Body of pancreas (tissue), 4 donors: ENCODE measurements around the gene ARMCX5. TPM values are rescaled to one million over a fixed set of nuclear protein-coding genes. Genes with fewer than 3 reads are reported as not detected.

Experiments used
- ATAC-seq: fragments of 150-250 bp; one replicate; pipeline ENCODE4 v1.9.1; 2016
- DNase-seq, 4 donors: peaks; one replicate each; pipeline ENCODE4 v3.0.0-alpha.2; 2019
- H3K27ac ChIP-seq, 4 donors: fragments of 200-600 bp; sonication (generic); 1 replicate in 3 of 4; 2 replicates in 1 of 4; pipeline versions ENCODE4 v1.5.1 to v1.6.1; 2016 to 2019; ENCODE audit warnings: mild to moderate bottlenecking in 1 of 4, mixed read lengths in 1 of 4, moderate library complexity in 1 of 4
- H3K27me3 ChIP-seq, 2 donors: fragments of 200-600 bp; sonication (generic); one replicate each; pipeline ENCODE4 v1.6.0; 2016; ENCODE audit warnings: mild to moderate bottlenecking in 1 of 2
- H3K36me3 ChIP-seq, 2 donors: fragments of 200-600 bp; sonication (generic); replicated peaks in 1 of 2; 2 replicates each; pipeline ENCODE4 v1.5.1; 2016; ENCODE audit warnings: low read depth in 2 of 2; ENCODE audit not compliant: insufficient read depth in 1 of 2
- H3K4me1 ChIP-seq: fragments of 200-600 bp; sonication (generic); one replicate; pipeline ENCODE4 v1.6.0; 2016
- H3K4me3 ChIP-seq, 2 donors: fragments of 200-600 bp; sonication (generic); 1 replicate in 1 of 2; 2 replicates in 1 of 2; pipeline ENCODE4 v1.5.1; 2016 to 2019
- H3K9me3 ChIP-seq, 3 donors: fragments of 200-600 bp; sonication (generic); 1 replicate in 2 of 3; 2 replicates in 1 of 3; pipeline ENCODE4 v1.5.1; 2016
- POLR2A ChIP-seq, 3 donors: fragments of 450-650 bp; IDR thresholded peaks; one replicate each; pipeline ENCODE4 v1.6.1; 2016; ENCODE audit warnings: antibody characterized with exemption in 3 of 3, mild to moderate bottlenecking in 2 of 3
- WGBS, 2 donors: methylation state at CpG; one replicate each; pipeline ENCODE4 v1.1.5; 2017; 5-methylcytosine and 5-hydroxymethylcytosine counted together
- intact Hi-C: fragments of 100-400 bp; cut with DNase I; formaldehyde crosslinking; loops from one replicate; pipeline ENCODE4 v1.15.1; 2023
- total RNA-seq, 2 donors: library from RNA; depleted of rRNA; stranded (reverse); fragments of >200 nt; gene quantifications; one replicate each; pipeline ENCODE4 v1.1.0, GENCODE V29; 2016
- TF ChIP-seq, protein P1 (sequence below), 7 experiments: fragments of 450-650 bp in 4 of 7; fragments of 200-600 bp in 3 of 7; sonication (generic) in 3 of 7; IDR thresholded peaks; one replicate each; pipeline ENCODE4 v1.5.1; 2016 to 2019; ENCODE audit warnings: antibody characterized with exemption in 7 of 7

Gene ARMCX5
- total RNA-seq, 2 donors from 2014 or later = 4.6 to 8.8 TPM

DNA sequence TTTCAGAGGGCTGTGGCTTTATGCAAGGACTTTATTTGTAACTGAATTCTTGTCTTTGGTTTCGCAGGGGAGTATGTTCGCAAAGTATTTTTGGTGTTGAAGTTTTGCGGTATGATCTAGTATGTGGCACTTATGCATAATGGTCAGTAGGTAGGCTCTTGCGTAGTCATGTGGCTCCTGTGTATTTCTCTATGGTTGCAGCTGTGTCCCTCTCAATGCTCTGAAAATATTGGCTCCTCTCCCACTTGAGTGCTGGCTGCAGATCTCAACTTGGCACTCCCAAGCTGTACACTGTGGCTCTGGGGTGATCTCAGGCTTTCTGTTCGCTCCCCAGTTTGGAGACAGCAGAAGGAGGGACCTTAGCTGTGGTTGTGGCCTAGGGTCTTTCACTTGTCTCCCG, 24.8 kb downstream of the ARMCX5 start:
- TF ChIP-seq POLR2A (IDR thresholded peaks at IDR 0.05) = no peak
- TF ChIP-seq, protein P1, sequence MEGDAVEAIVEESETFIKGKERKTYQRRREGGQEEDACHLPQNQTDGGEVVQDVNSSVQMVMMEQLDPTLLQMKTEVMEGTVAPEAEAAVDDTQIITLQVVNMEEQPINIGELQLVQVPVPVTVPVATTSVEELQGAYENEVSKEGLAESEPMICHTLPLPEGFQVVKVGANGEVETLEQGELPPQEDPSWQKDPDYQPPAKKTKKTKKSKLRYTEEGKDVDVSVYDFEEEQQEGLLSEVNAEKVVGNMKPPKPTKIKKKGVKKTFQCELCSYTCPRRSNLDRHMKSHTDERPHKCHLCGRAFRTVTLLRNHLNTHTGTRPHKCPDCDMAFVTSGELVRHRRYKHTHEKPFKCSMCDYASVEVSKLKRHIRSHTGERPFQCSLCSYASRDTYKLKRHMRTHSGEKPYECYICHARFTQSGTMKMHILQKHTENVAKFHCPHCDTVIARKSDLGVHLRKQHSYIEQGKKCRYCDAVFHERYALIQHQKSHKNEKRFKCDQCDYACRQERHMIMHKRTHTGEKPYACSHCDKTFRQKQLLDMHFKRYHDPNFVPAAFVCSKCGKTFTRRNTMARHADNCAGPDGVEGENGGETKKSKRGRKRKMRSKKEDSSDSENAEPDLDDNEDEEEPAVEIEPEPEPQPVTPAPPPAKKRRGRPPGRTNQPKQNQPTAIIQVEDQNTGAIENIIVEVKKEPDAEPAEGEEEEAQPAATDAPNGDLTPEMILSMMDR (IDR thresholded peaks at IDR 0.05) = no peak
- WGBS, 2 donors = 27 to 53% methylated on average over 3 to 5 of the region's 6 CpGs
- no peaks in the 10 kb centered on the region for H3K27me3 ChIP-seq
- no peaks in the 10 kb centered on the region for H3K9me3 ChIP-seq
- intact Hi-C loops = no loop called here
- peak; percentile 85 for ATAC-seq
- no peaks in the 10 kb centered on the region for H3K36me3 ChIP-seq
- no peak overlapping the region for H3K27ac ChIP-seq
- H3K4me1 ChIP-seq = peaks cover 14% of the 10 kb centered on the region
- no peak overlapping the region for H3K4me3 ChIP-seq
- peak; percentile 29 to 58 (median 54) for DNase-seq

DNA sequence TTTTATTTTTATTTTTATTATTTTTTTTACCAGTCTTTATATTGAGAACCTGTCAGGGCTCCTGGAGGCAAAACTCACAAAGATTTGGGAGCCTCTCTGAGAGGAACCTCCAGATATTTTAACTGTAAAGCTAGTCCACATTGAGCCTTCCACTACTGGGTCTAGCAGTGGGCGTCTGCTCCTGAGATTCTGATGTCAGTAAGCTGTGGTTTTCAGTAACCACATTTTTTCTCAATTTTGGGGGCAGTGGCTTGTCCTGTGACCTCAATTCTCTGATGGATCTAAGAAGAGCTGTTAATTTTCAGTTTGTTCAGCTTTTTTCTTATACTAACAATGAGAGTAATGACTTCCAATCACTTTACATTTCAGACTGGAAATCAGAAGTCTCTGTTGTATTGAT, 28.3 kb downstream of the ARMCX5 start:
- WGBS, 2 donors = 100% methylated on average over 1 of the region's 1 CpG; no CpG with 5 or more reads in 1 of the 2 donors

DNA sequence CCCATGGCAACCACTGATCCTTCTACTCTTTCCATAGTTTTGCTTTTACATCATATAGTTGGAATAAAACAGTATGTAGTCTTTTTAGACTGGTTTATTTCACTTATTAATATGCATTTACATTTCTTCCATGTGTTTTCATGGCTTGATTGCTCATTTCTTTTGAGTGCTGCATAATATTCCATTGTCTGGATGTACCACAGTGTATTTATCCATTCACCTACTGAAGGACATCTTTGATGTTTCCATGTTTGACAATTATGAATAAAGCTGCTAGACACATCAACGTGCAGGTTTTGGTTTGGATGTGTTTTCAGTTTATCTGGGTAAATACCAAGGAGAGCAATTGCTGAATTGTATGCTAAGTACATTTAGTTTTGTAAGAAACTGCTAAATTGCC, 38.2 kb downstream of the ARMCX5 start:
- H3K36me3 ChIP-seq = no peaks in the 10 kb centered on the region
- no peak overlapping the region for H3K27ac ChIP-seq
- TF ChIP-seq, protein P1 (IDR thresholded peaks at IDR 0.05) = no peak
- no peak for TF ChIP-seq POLR2A (IDR thresholded peaks at IDR 0.05)
- intact Hi-C loops = no loop called here
- H3K27me3 ChIP-seq = no peaks in the 10 kb centered on the region
- 100% methylated on average over 1 of the region's 1 CpG for WGBS, 2 donors
- no peak overlapping the region for H3K4me3 ChIP-seq
- ATAC-seq = no peak
- DNase-seq = no peak
- no peaks in the 10 kb centered on the region for H3K4me1 ChIP-seq
- H3K9me3 ChIP-seq = no peaks in the 10 kb centered on the region

More for the DNA sequence above, 28.3 kb downstream of the ARMCX5 start:
- Histone ChIP-seq H3K4me1 (peaks cover 14% of the 10 kb centered on the region), H3K9me3 (no peaks in the 10 kb centered on the region), H3K27ac (no peak overlapping the region), H3K27me3 (no peaks in the 10 kb centered on the region), H3K36me3 (no peaks in the 10 kb centered on the region), H3K4me3 (no peak overlapping the region)
- TF ChIP-seq POLR2A (IDR thresholded peaks at IDR 0.05) = no peak
- TF ChIP-seq, protein P1 (IDR thresholded peaks at IDR 0.05) = no peak
- no peak for ATAC-seq
- no peak for DNase-seq
- intact Hi-C loops = no loop called here

DNA sequence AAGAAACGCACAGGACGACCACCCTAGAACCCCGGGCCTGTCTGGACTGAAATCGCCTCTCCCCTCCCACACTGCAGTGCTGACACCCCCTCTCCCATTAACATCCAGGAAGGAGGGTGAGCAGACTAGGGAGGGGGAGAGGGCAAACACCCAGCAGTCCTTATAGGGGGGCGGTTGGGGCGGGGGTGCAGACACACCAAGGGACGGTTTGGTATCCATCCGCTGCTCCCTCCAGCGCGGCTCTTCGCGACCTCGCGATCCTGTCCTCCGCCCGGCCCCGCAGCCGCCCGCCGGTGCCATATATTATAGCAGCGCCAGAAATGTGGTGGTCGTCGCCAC, 51.6 kb downstream of the ARMCX5 start:
- TF ChIP-seq POLR2A (IDR thresholded peaks at IDR 0.05) = no peak
- TF ChIP-seq, protein P1 (IDR thresholded peaks at IDR 0.05) = no peak
- no peaks in the 10 kb centered on the region for H3K36me3 ChIP-seq
- peaks cover 4% of the 10 kb centered on the region for H3K4me1 ChIP-seq
- H3K4me3 ChIP-seq = peak overlapping the region; percentile 8 to 20
- 43% methylated on average over 6 of the region's 23 CpGs; no CpG with 5 or more reads in 1 of the 2 donors for WGBS, 2 donors
- H3K9me3 ChIP-seq = no peaks in the 10 kb centered on the region
- no peaks in the 10 kb centered on the region for H3K27me3 ChIP-seq
- intact Hi-C loops = no loop called here
- ATAC-seq = peak; percentile 23
- H3K27ac ChIP-seq = peak overlapping the region in 1 of 4 donors; percentile 36
- no peak for DNase-seq

DNA sequence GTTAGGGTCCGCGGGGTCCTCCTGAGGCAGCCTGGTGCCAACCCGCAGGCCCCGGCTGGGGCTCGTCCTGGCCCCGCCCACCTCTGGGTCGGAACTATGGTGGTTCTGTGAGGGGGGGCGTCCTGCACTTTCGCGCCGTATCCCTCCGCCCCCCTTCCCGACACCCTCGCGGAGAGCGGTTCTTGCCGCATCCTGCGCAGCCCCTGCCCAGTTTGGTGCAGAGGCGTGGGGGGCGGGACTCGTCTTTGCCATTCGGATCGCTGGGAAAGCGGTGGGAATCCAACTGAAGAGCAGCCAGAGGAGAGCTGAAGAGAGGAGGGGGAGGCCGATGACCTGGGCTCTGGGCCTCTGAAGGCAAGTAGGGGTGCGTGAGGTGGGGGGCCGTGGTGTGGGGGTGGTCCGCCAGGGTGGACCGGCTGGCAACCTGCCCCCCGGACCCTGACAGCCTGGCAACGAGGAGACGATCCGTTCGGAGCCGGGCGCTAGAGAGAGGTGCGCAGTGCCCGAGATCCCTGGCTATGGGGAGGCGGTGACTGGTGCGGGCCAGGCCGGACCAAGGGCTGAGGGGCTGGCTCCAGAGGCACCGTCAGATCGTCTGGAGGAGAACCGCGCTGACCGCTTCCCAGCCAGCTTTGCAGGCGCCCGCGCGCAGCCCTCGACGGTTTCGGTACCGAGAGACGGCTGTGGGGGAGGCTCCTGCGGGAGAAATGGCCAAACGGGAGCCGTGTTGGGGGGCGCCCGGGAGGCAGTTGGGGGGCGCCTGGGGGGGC, 52.1 kb downstream of the ARMCX5 start, which contains the start of gene GPRASP1:
Gene GPRASP1 (plus strand): TSS at position 242 of the 770 bp plus-strand sequence. CDS start 2,431 bp downstream, outside the sequence.
- WGBS, 2 donors = 1% methylated on average over 35 of the region's 61 CpGs; no CpG with 5 or more reads in 1 of the 2 donors
- Histone ChIP-seq H3K4me1 (peaks cover 4% of the 10 kb centered on the region), H3K27me3 (no peaks in the 10 kb centered on the region), H3K36me3 (no peaks in the 10 kb centered on the region), H3K4me3 (peak within 1 kb of the TSS; percentile 8 to 20), H3K27ac (peak within 1 kb of the TSS in 2 of 4 donors; percentile 36 to 44), H3K9me3 (no peaks in the 10 kb centered on the region)
- intact Hi-C loops = no loop called here
- peak in 1 of 3 donors; percentile 27 for TF ChIP-seq POLR2A (IDR thresholded peaks at IDR 0.05)
- TF ChIP-seq, protein P1 (IDR thresholded peaks at IDR 0.05) = no peak
- ATAC-seq (peak; percentile 71), DNase-seq (peak; percentile 25 to 55 (median 42))
